ENCODE data around the gene PTRH1. TPM values are rescaled to one million over a fixed set of nuclear protein-coding genes. Genes with fewer than 3 reads are reported as not detected.

Gene PTRH1
- total RNA-seq, 2 experiments from 2014 or later: 20.9 to 22.7 TPM

DNA sequence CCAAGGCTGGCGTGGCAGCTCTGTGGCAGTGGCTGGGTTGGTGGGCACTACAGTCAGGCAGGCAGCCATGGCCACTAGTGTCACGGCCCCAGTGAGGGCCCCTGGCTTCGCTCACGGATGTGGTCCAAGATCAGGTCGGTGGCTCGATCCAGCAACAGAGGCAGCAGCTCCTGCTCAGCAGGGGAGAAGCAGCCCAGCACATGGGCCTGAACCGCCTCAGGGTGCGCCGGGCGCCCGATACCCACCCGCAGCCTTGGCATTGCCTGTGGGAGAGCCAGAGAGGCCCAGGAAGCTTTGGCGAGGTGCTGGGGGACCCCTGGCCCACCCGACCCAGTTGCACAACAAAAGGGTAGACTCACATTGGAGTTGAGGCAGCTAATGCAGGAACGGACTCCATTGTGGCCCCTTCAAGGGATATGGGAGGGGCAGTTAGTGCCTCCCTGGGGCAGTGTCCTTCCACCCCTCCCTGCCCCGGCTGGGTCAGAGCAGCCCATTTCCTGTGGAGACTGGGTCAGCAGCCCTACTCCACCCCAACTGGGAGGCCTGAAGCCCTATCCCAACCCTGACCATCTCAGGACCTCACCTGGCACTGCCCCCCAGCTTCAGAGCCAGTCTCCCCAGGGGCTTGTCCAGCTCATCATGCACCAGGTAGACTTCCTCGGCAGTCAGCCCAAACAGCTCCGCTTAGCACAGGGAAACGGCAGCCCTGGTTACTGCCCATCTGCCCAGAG is 1.3 kb downstream of the PTRH1 start:
- Mint-ChIP-seq H3K27ac (no peak overlapping the region), H3K4me1 (ENCODE audit: low read depth) (peaks cover 23% of the 10 kb centered on the region), H3K36me3 (no peaks in the 10 kb centered on the region), H3K9me3 (no peaks in the 10 kb centered on the region), H3K27me3 (no peaks in the 10 kb centered on the region), H3K4me3 (peak overlapping the region; percentile 73)
- ChIA-PET POLR2A (no interaction called here), CTCF (interaction anchor here (1.0 to 3.7 kb wide), 4 partner anchors 9 to 188 kb away, joined by 3 to 41 read pairs (median 3); partner anchors contain the start of gene TOR2A)
- DNase-seq: no peak
- intact Hi-C loops (cut with micrococcal nuclease): no loop called here

DNA sequence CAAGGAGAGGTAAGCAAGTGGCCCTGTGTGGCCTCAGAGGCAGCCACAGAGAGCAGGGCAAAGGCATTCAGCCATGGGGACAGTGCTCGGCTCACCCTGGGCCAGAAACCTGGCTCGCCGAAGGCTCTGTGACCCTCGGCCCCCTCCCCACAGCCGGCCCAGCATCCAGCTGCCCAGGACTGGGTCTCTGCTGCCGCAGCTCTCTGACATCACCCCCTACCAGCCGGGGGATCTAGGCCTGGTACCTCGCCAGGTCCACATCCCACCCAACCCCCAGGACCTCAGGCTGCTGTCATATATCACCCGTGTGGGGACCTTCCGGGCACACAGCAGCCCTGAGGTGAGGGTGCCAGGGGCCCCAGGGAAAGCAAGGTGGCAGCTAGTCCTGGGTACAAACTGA is 2.6 kb downstream of the PTRH1 start:
- intact Hi-C loops (cut with micrococcal nuclease): no loop called here
- DNase-seq: no peak
- no peak overlapping the region for H3K27ac Mint-ChIP-seq
- H3K4me3 Mint-ChIP-seq: no peak overlapping the region
- H3K36me3 Mint-ChIP-seq: no peaks in the 10 kb centered on the region
- H3K27me3 Mint-ChIP-seq: no peaks in the 10 kb centered on the region
- POLR2A ChIA-PET: interaction anchor here (1.0 kb wide), 1 partner anchor 22 kb away, joined by 3 read pairs; the partner anchor contains the start of gene TOR2A
- no peaks in the 10 kb centered on the region for H3K9me3 Mint-ChIP-seq
- CTCF ChIA-PET: interaction anchor here (0.6 to 2.8 kb wide), 2 partner anchors 22 to 68 kb away, joined by 3 to 14 read pairs; partner anchors contain the start of gene TOR2A
- H3K4me1 Mint-ChIP-seq (ENCODE audit: low read depth): peaks cover 24% of the 10 kb centered on the region

DNA sequence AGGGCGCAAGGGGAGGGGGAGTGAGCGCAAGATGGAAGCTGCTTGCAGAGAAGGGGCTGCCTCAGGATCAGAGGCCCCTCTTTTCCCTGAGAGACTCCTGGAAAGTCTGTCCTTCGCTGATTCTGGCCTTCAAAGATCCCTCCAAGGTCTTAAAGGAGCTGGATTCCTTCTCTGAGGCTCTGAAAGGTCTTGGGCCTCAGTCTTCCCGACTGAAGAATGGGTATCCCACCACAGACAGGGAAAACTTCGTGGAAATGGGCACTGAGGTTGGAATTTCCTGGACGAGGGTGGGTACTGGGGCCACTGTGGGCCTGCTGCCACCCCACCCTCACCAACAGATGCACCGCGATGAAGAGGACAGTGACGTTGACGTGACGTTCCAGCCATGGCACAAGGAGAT is 3.1 kb downstream of the PTRH1 start:
- Mint-ChIP-seq H3K4me3 (no peak overlapping the region), H3K9me3 (no peaks in the 10 kb centered on the region), H3K4me1 (ENCODE audit: low read depth) (peaks cover 29% of the 10 kb centered on the region), H3K27me3 (no peaks in the 10 kb centered on the region), H3K36me3 (no peaks in the 10 kb centered on the region), H3K27ac (no peak overlapping the region)
- ChIA-PET POLR2A (interaction anchor here (1.0 to 1.1 kb wide), 2 partner anchors 22 to 194 kb away, joined by 3 to 4 read pairs; partner anchors contain the start of gene TOR2A), CTCF (interaction anchor here (0.6 to 2.8 kb wide), 2 partner anchors 22 to 67 kb away, joined by 3 to 14 read pairs; partner anchors contain the start of gene TOR2A)
- intact Hi-C loops (cut with micrococcal nuclease): no loop called here
- DNase-seq: no peak

DNA sequence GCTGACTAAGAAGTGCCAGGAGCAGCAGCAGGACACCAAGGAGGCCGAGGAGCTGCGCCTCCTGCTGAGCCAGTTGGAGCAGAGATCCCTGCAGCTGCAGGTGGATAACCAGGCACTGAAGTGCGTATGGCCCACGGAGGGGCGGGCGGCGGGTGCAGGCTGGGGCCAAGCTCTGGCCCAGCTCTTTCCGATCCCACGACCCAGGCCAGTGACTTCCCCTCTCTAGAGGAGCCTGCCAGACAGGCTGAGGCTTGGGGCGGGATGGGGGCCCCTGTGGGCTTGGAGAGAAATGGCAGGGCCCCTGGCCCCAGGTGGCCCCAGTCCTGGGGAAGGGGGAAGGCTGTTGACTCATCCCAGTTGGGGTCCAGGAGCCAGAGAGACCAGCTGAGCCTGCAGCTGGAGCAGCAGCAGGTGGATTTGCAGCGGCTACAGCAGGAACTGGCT is 3.6 kb downstream of the PTRH1 start:
- no peak overlapping the region for H3K4me3 Mint-ChIP-seq
- no peak overlapping the region for H3K27ac Mint-ChIP-seq
- POLR2A ChIA-PET: interaction anchor here (1.1 kb wide), 2 partner anchors 23 to 195 kb away, joined by 3 to 4 read pairs; partner anchors contain the start of gene TOR2A
- H3K27me3 Mint-ChIP-seq: no peaks in the 10 kb centered on the region
- DNase-seq: no peak
- no peaks in the 10 kb centered on the region for H3K9me3 Mint-ChIP-seq
- intact Hi-C loops (cut with micrococcal nuclease): loop anchor here (2.0 kb wide), 1 partner anchor 15 kb away; no protein-coding TSS in a partner anchor
- H3K4me1 Mint-ChIP-seq (ENCODE audit: low read depth): peaks cover 32% of the 10 kb centered on the region
- CTCF ChIA-PET: interaction anchor here (1.3 to 2.8 kb wide), 2 partner anchors 23 to 209 kb away, joined by 3 to 14 read pairs; partner anchors contain the start of gene TOR2A
- no peaks in the 10 kb centered on the region for H3K36me3 Mint-ChIP-seq

DNA sequence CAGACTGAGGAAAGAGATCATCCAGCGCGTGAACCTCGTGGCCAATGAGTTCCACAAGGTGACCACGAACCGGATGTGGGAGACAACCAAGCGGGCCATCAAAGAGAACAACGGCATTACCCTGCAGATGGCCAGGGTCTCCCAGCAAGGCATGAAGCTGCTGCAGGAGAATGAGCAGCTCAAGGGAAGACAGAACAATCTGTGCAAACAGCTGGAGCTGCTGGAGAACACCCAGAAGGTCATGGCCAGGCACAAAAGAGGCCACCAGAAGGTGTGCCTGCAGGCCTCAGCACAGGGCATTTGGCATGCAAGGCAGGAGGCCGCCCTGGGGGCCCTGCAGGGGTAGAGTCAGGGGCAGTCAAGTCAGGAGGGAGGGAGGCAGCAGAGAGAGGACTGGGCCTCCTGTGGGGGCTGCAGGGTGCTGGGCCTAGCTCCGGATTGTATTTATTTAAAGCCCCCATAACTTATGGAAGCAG is 4.2 kb downstream of the PTRH1 start:
- no peaks in the 10 kb centered on the region for H3K36me3 Mint-ChIP-seq
- intact Hi-C loops (cut with micrococcal nuclease): loop anchor here (2.0 kb wide), 1 partner anchor 16 kb away; no protein-coding TSS in a partner anchor
- no peaks in the 10 kb centered on the region for H3K27me3 Mint-ChIP-seq
- H3K4me3 Mint-ChIP-seq: no peak overlapping the region
- ChIA-PET CTCF (interaction anchor here (1.3 to 2.8 kb wide), 2 partner anchors 23 to 210 kb away, joined by 3 to 14 read pairs; partner anchors contain the start of gene TOR2A), POLR2A (interaction anchor here (1.1 kb wide), 2 partner anchors 24 to 195 kb away, joined by 3 to 4 read pairs; partner anchors contain the start of gene TOR2A)
- H3K4me1 Mint-ChIP-seq (ENCODE audit: low read depth): peaks cover 30% of the 10 kb centered on the region
- H3K9me3 Mint-ChIP-seq: no peaks in the 10 kb centered on the region
- no peak for DNase-seq
- H3K27ac Mint-ChIP-seq: no peak overlapping the region

DNA sequence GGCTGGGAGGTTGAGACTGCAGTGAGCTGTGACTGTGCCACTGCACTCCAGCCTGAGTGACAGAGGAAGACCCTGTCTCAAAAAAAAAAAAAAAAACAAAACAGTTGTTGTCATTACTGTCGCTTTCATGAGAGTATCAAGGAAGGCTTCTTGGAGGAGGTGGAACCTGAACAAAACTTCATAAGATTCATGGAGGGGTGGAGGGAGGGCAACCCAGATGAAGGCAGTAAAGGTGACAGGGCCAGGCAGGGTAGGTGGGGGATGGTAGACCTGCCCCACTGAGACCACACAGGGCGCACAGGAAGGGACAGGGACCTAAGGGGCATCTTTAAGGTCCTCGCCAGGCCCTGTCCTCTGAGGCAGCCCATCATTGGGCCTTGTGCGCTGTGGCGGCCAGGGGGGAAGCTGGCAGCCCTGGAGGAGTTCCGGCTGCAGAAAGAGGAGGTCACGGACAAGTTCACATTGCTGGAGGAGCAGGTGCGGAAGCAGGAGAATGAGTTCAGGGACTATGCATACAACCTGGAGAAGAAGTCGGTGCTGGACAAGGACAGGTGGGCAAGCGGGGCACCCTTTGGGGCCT is 5.2 kb downstream of the PTRH1 start:
- peak; percentile 5 for DNase-seq
- H3K4me3 Mint-ChIP-seq: no peak overlapping the region
- ChIA-PET POLR2A (no interaction called here), CTCF (no interaction called here)
- no peaks in the 10 kb centered on the region for H3K27me3 Mint-ChIP-seq
- peaks cover 26% of the 10 kb centered on the region for H3K4me1 Mint-ChIP-seq (ENCODE audit: low read depth)
- intact Hi-C loops (cut with micrococcal nuclease): loop anchor here (2.0 kb wide), 1 partner anchor 17 kb away; no protein-coding TSS in a partner anchor
- H3K27ac Mint-ChIP-seq: no peak overlapping the region
- no peaks in the 10 kb centered on the region for H3K9me3 Mint-ChIP-seq
- no peaks in the 10 kb centered on the region for H3K36me3 Mint-ChIP-seq

DNA sequence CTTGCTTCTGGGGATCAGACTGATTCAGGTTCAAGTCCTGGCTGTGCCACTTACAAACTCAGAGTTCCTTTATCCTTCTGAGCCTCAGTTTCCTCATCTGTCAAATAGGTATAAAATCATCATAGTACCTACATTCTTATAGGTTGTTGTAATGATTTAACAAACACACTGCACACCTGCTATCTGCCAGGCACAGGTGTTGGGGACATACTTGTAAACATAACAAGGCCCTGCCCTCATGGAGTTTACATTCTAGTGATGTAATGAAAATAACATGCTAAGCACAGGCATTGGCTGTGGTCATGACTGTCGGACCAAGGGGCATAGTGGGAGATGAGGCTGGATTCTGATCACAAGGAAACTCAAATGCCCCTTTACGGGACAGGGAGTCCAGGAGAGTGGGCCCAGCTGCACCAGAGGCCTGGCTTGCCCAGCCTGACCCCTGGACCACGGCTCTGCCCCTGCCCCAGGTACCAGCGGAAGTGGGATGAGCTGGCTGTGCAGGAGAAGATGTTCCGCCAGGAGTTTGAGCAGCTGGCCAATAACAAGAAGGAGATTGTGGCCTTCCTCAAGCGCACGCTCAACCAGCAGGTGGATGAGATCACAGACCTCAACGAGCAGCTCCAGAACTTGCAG is 6.4 kb downstream of the PTRH1 start:
- Mint-ChIP-seq H3K27ac (no peak overlapping the region), H3K36me3 (no peaks in the 10 kb centered on the region), H3K4me1 (ENCODE audit: low read depth) (peaks cover 22% of the 10 kb centered on the region), H3K9me3 (no peaks in the 10 kb centered on the region), H3K27me3 (no peaks in the 10 kb centered on the region), H3K4me3 (no peak overlapping the region)
- ChIA-PET CTCF (interaction anchor here (1.0 to 1.2 kb wide), 2 partner anchors 26 to 186 kb away, joined by 3 to 5 read pairs; no protein-coding TSS in a partner anchor), POLR2A (no interaction called here)
- no peak for DNase-seq
- intact Hi-C loops (cut with micrococcal nuclease): no loop called here

DNA sequence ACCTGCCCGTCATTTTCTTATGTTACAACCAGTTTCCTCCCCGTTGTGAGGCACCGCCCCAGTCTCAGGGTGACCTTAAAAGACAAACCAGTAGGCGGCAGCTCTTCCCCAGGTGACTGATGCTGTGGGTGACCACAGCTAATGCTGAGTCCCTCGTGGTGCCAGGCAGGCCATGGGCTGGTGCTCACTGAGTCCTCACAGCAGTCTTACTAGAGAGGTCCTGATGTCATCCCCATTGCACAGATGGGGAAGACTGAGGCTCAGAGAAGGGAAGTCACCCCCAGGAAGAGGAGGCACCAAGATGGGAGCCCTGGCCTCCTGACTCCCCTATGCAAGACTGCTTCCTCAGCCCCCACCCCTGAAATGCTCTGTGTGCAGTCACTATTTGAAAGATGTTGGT is 7.7 kb downstream of the PTRH1 start:
- peaks cover 22% of the 10 kb centered on the region for H3K4me1 Mint-ChIP-seq (ENCODE audit: low read depth)
- POLR2A ChIA-PET: no interaction called here
- no peaks in the 10 kb centered on the region for H3K9me3 Mint-ChIP-seq
- no peak overlapping the region for H3K4me3 Mint-ChIP-seq
- DNase-seq: peak; percentile 63
- no peaks in the 10 kb centered on the region for H3K36me3 Mint-ChIP-seq
- H3K27me3 Mint-ChIP-seq: no peaks in the 10 kb centered on the region
- CTCF ChIA-PET: interaction anchor here (0.9 to 3.6 kb wide), 2 partner anchors 27 to 162 kb away, joined by 4 to 17 read pairs; partner anchors contain the start of gene TOR2A
- intact Hi-C loops (cut with micrococcal nuclease): no loop called here
- H3K27ac Mint-ChIP-seq: no peak overlapping the region

DNA sequence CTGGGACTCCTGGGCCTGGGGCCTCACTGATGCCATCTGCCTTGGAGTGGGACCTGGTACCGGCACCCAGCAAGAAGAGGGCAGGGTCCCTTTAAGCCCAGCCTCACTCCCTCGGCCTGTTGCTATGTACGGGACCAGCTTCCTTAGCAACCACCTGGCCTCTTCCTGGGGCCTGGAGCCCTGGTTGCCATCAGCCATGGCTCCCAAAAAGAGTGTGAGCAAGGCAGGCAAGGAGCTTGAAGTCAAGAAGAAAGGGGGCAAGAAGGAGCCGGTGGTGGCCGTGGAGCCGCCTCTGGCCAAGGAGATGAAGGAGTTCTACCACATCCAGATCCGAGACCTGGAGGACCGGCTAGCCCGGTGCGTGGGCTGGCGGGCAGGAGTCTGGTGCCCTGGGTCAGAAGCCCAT is 8.6 kb downstream of the PTRH1 start, which contains the start of gene CFAP157:
TSS of gene CFAP157 (plus strand) at position 153 of the 406 bp plus-strand sequence. CDS start at position 197, 44 bp downstream.
- H3K4me1 Mint-ChIP-seq (ENCODE audit: low read depth): peaks cover 22% of the 10 kb centered on the region
- ChIA-PET CTCF (interaction anchor here (3.6 kb wide), 1 partner anchor 28 kb away, joined by 17 read pairs; the partner anchor contains the start of gene TOR2A), POLR2A (no interaction called here)
- H3K36me3 Mint-ChIP-seq: no peaks in the 10 kb centered on the region
- no peak within 1 kb of the TSS for H3K27ac Mint-ChIP-seq
- H3K4me3 Mint-ChIP-seq: no peak within 1 kb of the TSS
- no peak for DNase-seq
- H3K27me3 Mint-ChIP-seq: no peaks in the 10 kb centered on the region
- intact Hi-C loops (cut with micrococcal nuclease): no loop called here
- H3K9me3 Mint-ChIP-seq: no peaks in the 10 kb centered on the region

DNA sequence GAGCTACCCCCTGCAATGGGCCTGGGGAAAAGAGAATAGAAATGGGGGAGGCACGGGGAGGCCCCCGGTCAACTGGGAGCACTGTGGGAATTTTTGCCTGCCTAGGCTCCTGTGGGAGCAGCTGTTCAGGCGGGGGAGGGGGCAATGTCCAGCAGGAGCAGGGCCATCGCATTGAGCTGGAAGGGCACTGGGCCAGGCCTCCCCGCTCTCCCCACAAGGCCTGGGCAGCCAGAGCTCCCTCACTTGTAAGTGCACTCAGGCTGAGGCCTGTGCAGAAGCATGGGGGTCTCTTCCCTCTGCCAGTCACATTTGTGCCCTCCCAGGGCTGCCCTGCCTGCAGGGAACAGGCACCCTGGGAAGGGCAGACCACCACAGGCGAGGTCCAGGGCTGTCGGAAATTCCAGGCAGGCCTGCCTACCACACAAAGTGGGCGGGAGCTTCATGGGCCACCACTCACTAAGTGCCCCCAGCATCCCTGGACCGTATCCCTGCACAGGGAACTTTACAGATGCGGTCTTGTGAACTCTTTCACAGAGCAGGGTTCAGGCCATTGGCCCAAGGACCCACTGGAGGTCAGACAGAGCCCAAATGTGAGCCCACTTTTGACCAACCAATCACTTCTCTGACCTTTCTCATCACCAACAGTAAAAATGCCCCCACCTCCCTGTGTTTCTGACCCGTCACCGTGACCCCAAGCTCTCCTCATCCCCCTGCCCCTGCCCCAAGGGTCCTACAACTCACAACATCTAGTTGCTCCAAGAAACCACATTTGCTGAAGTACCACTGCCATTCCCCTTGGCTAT is 9.7 kb downstream of the PTRH1 start:
- no peaks in the 10 kb centered on the region for H3K9me3 Mint-ChIP-seq
- ChIA-PET POLR2A (interaction anchor here (0.8 to 0.9 kb wide), 2 partner anchors 10 to 22 kb away, joined by 3 read pairs; partner anchors contain the start of gene PTRH1), CTCF (interaction anchor here (0.9 to 3.6 kb wide), 2 partner anchors 9 to 29 kb away, joined by 3 to 17 read pairs; partner anchors contain the start of genes PTRH1 and TOR2A)
- no peak overlapping the region for H3K4me3 Mint-ChIP-seq
- no peaks in the 10 kb centered on the region for H3K36me3 Mint-ChIP-seq
- intact Hi-C loops (cut with micrococcal nuclease): no loop called here
- DNase-seq: no peak
- H3K27me3 Mint-ChIP-seq: no peaks in the 10 kb centered on the region
- H3K4me1 Mint-ChIP-seq (ENCODE audit: low read depth): peaks cover 13% of the 10 kb centered on the region
- H3K27ac Mint-ChIP-seq: no peak overlapping the region

Measured in activated CD4-positive, alpha-beta memory T cell treated with anti-CD3 and anti-CD28 coated beads for 36 hours (primary cell).